Measurements from ENCODE around the gene ANKRD11.

DNA sequence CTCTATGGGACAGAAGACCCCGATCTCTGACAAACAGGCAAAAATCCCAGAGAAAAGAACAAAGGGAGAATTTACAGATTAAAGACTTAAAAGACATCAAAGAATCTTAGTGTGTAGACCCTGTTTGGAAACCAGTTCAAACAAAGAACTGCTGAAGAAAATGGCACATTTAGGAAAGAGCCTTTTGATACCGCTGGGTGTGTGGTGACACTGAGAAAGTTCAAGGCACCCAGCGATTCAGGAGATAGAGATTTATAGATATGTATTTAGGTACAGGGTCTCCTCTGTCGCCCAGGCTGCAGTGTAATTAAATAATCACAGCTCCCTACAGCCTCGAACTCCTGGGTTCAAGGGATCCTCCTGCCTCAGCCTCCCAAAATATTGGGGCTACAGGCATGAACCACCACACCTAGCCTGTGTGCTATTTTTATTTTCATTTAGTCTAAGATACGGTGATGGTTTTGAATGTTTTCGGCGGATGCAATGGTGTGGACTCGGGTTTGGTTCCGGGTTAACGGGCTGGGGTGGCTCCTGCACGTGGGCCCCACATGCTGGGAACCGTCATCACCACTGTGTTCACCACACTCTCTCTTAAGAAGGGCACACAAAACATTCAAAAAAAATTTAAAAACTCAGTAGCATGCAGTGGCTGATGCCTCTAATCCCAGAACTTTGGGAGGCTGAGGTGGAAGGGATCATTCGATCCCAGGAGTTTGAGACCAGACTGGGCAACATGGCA, 158.8 kb downstream of the ANKRD11 start:
- TF ChIP-seq SUZ12 (IDR thresholded peaks at IDR 0.05; ENCODE audit: extremely low read depth, insufficient read depth, insufficient read length): no peak
- no peak for TF ChIP-seq ZNF274 (IDR thresholded peaks at IDR 0.05; ENCODE audit: low read depth, low read length)
- TF ChIP-seq YY1 (IDR thresholded peaks at IDR 0.05; ENCODE audit: insufficient read depth, insufficient read length): no peak
